HEK293 (cell line): ENCODE data around the gene FAM181B.

Source experiments
- ATF2 ChIP-seq: fragments of 450-650 bp; formaldehyde crosslinking; IDR thresholded peaks from 2 replicates; pipeline ENCODE4 v1.5.1; 2016; ENCODE audit warnings: missing biosample characterization, missing genetic modification characterization, low read depth
- CTCF ChIP-seq: fragments of 450-650 bp; formaldehyde crosslinking; IDR thresholded peaks from 2 replicates; pipeline ENCODE4 v1.5.1; 2016; ENCODE audit warnings: missing biosample characterization, missing genetic modification characterization
- RBAK ChIP-seq: fragments of 450-650 bp; formaldehyde crosslinking; IDR thresholded peaks from 2 replicates; pipeline ENCODE4 v1.5.1; 2016; ENCODE audit warnings: missing biosample characterization, missing genetic modification characterization
- REST ChIP-seq: fragments of 450-650 bp; formaldehyde crosslinking; IDR thresholded peaks from 2 replicates; pipeline ENCODE4 v1.5.1; 2016; ENCODE audit warnings: missing biosample characterization, missing genetic modification characterization
- ZBTB11 ChIP-seq: fragments of 450-650 bp; formaldehyde crosslinking; conservative IDR thresholded peaks from 2 replicates; pipeline ENCODE4 v1.5.1; 2016; ENCODE audit warnings: low read depth, missing biosample characterization, missing genetic modification characterization
- ZBTB20 ChIP-seq: fragments of 450-650 bp; formaldehyde crosslinking; IDR thresholded peaks from 2 replicates; pipeline ENCODE4 v1.5.1; 2016; ENCODE audit warnings: missing biosample characterization, missing genetic modification characterization
- ZNF521 ChIP-seq: fragments of 450-650 bp; formaldehyde crosslinking; IDR thresholded peaks from 2 replicates; pipeline ENCODE4 v1.5.1; 2017; ENCODE audit warnings: missing biosample characterization, mild to moderate bottlenecking, missing genetic modification characterization
- ZNF580 ChIP-seq: fragments of 450-650 bp; formaldehyde crosslinking; IDR thresholded peaks from 2 replicates; pipeline ENCODE4 v1.5.1; 2016; ENCODE audit warnings: missing biosample characterization, missing genetic modification characterization
- ZNF837 ChIP-seq: fragments of 450-650 bp; formaldehyde crosslinking; IDR thresholded peaks from 2 replicates; pipeline ENCODE4 v1.5.1; 2016; ENCODE audit warnings: missing biosample characterization, missing genetic modification characterization
- ZSCAN5A ChIP-seq: fragments of 450-650 bp; formaldehyde crosslinking; IDR thresholded peaks from 2 replicates; pipeline ENCODE4 v1.5.1; 2016; ENCODE audit warnings: missing biosample characterization, missing genetic modification characterization

- TF ChIP-seq ZNF521 (tag by site-specific recombination): no peak
- no peak for TF ChIP-seq RBAK (tag by site-specific recombination)
- TF ChIP-seq ATF2 (tag by site-specific recombination): no peak
- no peak for TF ChIP-seq ZSCAN5A (tag by site-specific recombination)
- no peak for TF ChIP-seq ZBTB20
- no peak for TF ChIP-seq CTCF
- no peak for TF ChIP-seq ZNF580
- no peak for TF ChIP-seq REST (tag by site-specific recombination)
- TF ChIP-seq ZBTB11 (tag by site-specific recombination): no peak
- no peak for TF ChIP-seq ZNF837 (tag by site-specific recombination)
Observed at GRCh38 chr11:82747471-82747870, 13.8 kb upstream of the FAM181B start.
